Type B pancreatic cell (in vitro differentiated cells): ENCODE data around the gene LEFTY2. TPM values are rescaled to one million over a fixed set of nuclear protein-coding genes. Genes with fewer than 3 reads are reported as not detected.

Source experiments
- DNase-seq: peaks from one replicate; pipeline ENCODE4 v3.0.0; 2021; ENCODE audit warnings: mixed read lengths; ENCODE audit not compliant: unreplicated experiment; ENCODE audit errors: extremely low spot score
- H3K27ac Mint-ChIP-seq: 2 replicates; pipeline ENCODE4 v1.8.0; 2021; ENCODE audit warnings: mild to moderate bottlenecking, mixed read lengths
- H3K27me3 Mint-ChIP-seq: 2 replicates; pipeline ENCODE4 v1.8.0; 2021; ENCODE audit warnings: mixed read lengths
- H3K36me3 Mint-ChIP-seq: 2 replicates; pipeline ENCODE4 v1.8.0; 2021; ENCODE audit warnings: mixed read lengths
- H3K4me1 Mint-ChIP-seq: one replicate; pipeline ENCODE4 v1.8.0; 2021; ENCODE audit warnings: mixed read lengths; ENCODE audit not compliant: unreplicated experiment
- H3K4me3 Mint-ChIP-seq: 2 replicates; pipeline ENCODE4 v1.8.0; 2021; ENCODE audit warnings: mild to moderate bottlenecking, mixed read lengths
- H3K9me3 Mint-ChIP-seq: 2 replicates; pipeline ENCODE4 v1.8.0; 2021; ENCODE audit warnings: mixed read lengths
- CTCF ChIP-seq: fragments of 200-600 bp; sonication (generic); conservative IDR thresholded peaks from 2 replicates; pipeline ENCODE4 v1.5.0; 2021; ENCODE audit warnings: antibody characterized with exemption, mild to moderate bottlenecking
- total RNA-seq: library from RNA; stranded (reverse); gene quantifications from 2 replicates; pipeline ENCODE4 v1.2.1, GENCODE V29; 2021; ENCODE audit warnings: low replicate concordance

Gene LEFTY2
- total RNA-seq, 1 donor from 2014 or later: not detected

- H3K27ac Mint-ChIP-seq: no peak overlapping the region
These were observed 41.7 kb downstream of the LEFTY2 start for GRCh38 chr1:225899044-225899925.

GRCh38 chr1:225897595-225898514 lies 43.2 kb downstream of the LEFTY2 start:
- no peaks in the 10 kb centered on the region for H3K9me3 Mint-ChIP-seq
- H3K27ac Mint-ChIP-seq: no peak overlapping the region
- DNase-seq: no peak
- no peak for TF ChIP-seq CTCF
- H3K4me3 Mint-ChIP-seq: no peak overlapping the region
- no peaks in the 10 kb centered on the region for H3K36me3 Mint-ChIP-seq
- peaks cover 10% of the 10 kb centered on the region for H3K4me1 Mint-ChIP-seq
- H3K27me3 Mint-ChIP-seq: no peaks in the 10 kb centered on the region

More at GRCh38 chr1:225899044-225899925, 41.7 kb downstream of the LEFTY2 start:
- Mint-ChIP-seq H3K4me1 (peaks cover 10% of the 10 kb centered on the region), H3K27me3 (no peaks in the 10 kb centered on the region), H3K9me3 (no peaks in the 10 kb centered on the region), H3K4me3 (no peak overlapping the region), H3K36me3 (no peaks in the 10 kb centered on the region)
- no peak for TF ChIP-seq CTCF
- no peak for DNase-seq

GRCh38 chr1:225896937-225897549 lies 44.0 kb downstream of the LEFTY2 start:
- DNase-seq: no peak
- no peak for TF ChIP-seq CTCF
- Mint-ChIP-seq H3K4me3 (no peak overlapping the region), H3K36me3 (no peaks in the 10 kb centered on the region), H3K9me3 (no peaks in the 10 kb centered on the region), H3K4me1 (peaks cover 10% of the 10 kb centered on the region), H3K27me3 (no peaks in the 10 kb centered on the region), H3K27ac (no peak overlapping the region)

- no peaks in the 10 kb centered on the region for H3K36me3 Mint-ChIP-seq
- H3K9me3 Mint-ChIP-seq: no peaks in the 10 kb centered on the region
- H3K4me1 Mint-ChIP-seq: peaks cover 10% of the 10 kb centered on the region
- H3K27ac Mint-ChIP-seq: no peak overlapping the region
- no peak for DNase-seq
- no peak overlapping the region for H3K4me3 Mint-ChIP-seq
- H3K27me3 Mint-ChIP-seq: no peaks in the 10 kb centered on the region
- TF ChIP-seq CTCF: no peak
These were observed 44.5 kb downstream of the LEFTY2 start for GRCh38 chr1:225896494-225896893.

GRCh38 chr1:225892307-225892706 lies 48.7 kb downstream of the LEFTY2 start:
- H3K27ac Mint-ChIP-seq: no peak overlapping the region
- H3K4me3 Mint-ChIP-seq: no peak overlapping the region
- H3K4me1 Mint-ChIP-seq: peaks cover 15% of the 10 kb centered on the region
- no peaks in the 10 kb centered on the region for H3K36me3 Mint-ChIP-seq
- peaks cover 4% of the 10 kb centered on the region for H3K27me3 Mint-ChIP-seq
- no peaks in the 10 kb centered on the region for H3K9me3 Mint-ChIP-seq
- TF ChIP-seq CTCF: no peak
- DNase-seq: no peak
